ENCODE data around the gene NCBP2. TPM values are rescaled to one million over a fixed set of nuclear protein-coding genes. Genes with fewer than 3 reads are reported as not detected.

NCBP2 gene
- total and polyA plus RNA-seq, 2 donors (not counting 3 experiments of a cell fraction or from before 2014, with no cell fraction given): 31.2 to 76.1 TPM

DNA sequence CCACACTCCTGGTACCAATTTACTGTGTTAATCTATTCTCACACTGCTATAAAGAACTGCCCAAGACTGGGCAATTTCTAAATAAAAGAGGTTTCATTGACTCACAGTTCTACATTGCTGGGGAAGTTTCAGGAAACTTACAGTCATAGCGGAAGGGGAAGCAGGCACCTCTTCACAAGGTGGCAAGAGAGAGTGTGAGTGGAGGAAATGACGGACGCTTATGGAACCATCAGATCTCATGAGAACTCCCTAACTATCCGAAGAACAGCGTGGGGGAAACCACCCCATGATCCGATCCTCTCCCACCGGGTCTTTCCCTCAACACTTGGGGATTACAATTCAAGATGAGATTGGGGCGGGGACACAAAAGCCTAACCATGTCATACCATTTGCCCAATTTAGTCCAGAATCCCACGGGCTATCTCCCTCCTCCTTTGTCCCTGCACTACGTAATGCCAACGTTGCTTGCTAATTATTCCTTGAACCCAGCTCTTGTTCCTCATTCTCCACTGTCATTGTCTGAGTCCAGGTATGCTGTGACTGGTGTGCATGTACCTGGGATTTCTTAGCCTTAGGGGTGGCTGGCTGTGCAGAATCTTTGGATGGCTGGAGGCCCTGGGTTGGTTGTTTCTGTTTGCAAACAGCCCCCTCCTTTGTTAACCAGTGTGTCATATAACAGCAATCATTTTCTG lies 22.9 kb upstream of the NCBP2 start:
- Histone ChIP-seq H3K36me3 (ENCODE audit: control insufficient read depth in 2 of 2, extremely low read depth in 1 of 2, insufficient read depth in 2 of 2, low read length in 2 of 2) (no peaks in the 10 kb centered on the region), H3K79me2 (ENCODE audit: control insufficient read depth, insufficient read depth, low read length) (no peaks in the 10 kb centered on the region), H3K27me3 (ENCODE audit: control insufficient read depth in 2 of 2, insufficient read depth in 2 of 2, low read length in 2 of 2) (no peaks in the 10 kb centered on the region), H3K9ac (replicated peaks; ENCODE audit: extremely low read depth, insufficient read depth, low read length) (no peak overlapping the region), H3K4me3 (replicated peaks in 1 of 3; ENCODE audit: insufficient read depth in 1 of 3, low read depth in 1 of 3, low read length in 3 of 3) (no peak overlapping the region), H3K4me1 (ENCODE audit: control insufficient read depth, extremely low read depth, insufficient read depth, low read length) (peaks cover 3% of the 10 kb centered on the region), H3K4me2 (ENCODE audit: insufficient read depth, low read length) (no peak overlapping the region), H3K27ac (ENCODE audit: insufficient read depth, low read depth, low read length) (no peak overlapping the region), H2AFZ (ENCODE audit: low read depth, low read length) (no peak overlapping the region), H3K9me1 (replicated peaks; ENCODE audit: control insufficient read depth, extremely low read depth, insufficient read depth, low read length) (no peaks in the 10 kb centered on the region), H3K9me3 (replicated peaks; ENCODE audit: control insufficient read depth, insufficient read depth, low read length) (no peaks in the 10 kb centered on the region), H4K20me1 (replicated peaks; ENCODE audit: control insufficient read depth, extremely low read depth, insufficient read depth, low read length) (no peaks in the 10 kb centered on the region)
- DNase-seq (ENCODE audit: low read depth, low spot score) (no peak), FAIRE-seq (no peak)
- POLR2A ChIA-PET: no interaction called here
- CTCF ChIA-PET: no interaction called here
- intact Hi-C loops (cut with micrococcal nuclease) (loop anchor here (5.0 kb wide), 1 partner anchor 443 kb away; no protein-coding TSS in a partner anchor), dilution Hi-C loops (cut with MboI; ENCODE audit: extremely low pct_ligation_motif_present, low sequenced_read_pairs) (no loop called here)
- TF ChIP-seq POLR2AphosphoS5 (IDR thresholded peaks at IDR 0.05; ENCODE audit: insufficient read depth, low read depth, low read length): no peak
- TF ChIP-seq POLR2A (IDR thresholded peaks at IDR 0.05; ENCODE audit: low read depth, low read length): no peak
- no peak for TF ChIP-seq FOS (IDR thresholded peaks at IDR 0.05; ENCODE audit: borderline replicate concordance, insufficient read depth, low read length)
- TF ChIP-seq GATA2 (IDR thresholded peaks at IDR 0.05; ENCODE audit: insufficient read depth, insufficient read length, low read depth, low read length): no peak
- TF ChIP-seq, protein P1, sequence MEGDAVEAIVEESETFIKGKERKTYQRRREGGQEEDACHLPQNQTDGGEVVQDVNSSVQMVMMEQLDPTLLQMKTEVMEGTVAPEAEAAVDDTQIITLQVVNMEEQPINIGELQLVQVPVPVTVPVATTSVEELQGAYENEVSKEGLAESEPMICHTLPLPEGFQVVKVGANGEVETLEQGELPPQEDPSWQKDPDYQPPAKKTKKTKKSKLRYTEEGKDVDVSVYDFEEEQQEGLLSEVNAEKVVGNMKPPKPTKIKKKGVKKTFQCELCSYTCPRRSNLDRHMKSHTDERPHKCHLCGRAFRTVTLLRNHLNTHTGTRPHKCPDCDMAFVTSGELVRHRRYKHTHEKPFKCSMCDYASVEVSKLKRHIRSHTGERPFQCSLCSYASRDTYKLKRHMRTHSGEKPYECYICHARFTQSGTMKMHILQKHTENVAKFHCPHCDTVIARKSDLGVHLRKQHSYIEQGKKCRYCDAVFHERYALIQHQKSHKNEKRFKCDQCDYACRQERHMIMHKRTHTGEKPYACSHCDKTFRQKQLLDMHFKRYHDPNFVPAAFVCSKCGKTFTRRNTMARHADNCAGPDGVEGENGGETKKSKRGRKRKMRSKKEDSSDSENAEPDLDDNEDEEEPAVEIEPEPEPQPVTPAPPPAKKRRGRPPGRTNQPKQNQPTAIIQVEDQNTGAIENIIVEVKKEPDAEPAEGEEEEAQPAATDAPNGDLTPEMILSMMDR (IDR thresholded peaks at IDR 0.05; ENCODE audit: extremely low read depth in 1 of 2, insufficient read depth in 1 of 2, low read depth in 1 of 2, low read length in 2 of 2): no peak
- no peak for TF ChIP-seq MYC (IDR thresholded peaks at IDR 0.05; ENCODE audit: low read depth, low read length)
- no peak for TF ChIP-seq JUN (IDR thresholded peaks at IDR 0.05; ENCODE audit: borderline replicate concordance, insufficient read depth, insufficient read length, low read depth)
- TF ChIP-seq, protein P2, sequence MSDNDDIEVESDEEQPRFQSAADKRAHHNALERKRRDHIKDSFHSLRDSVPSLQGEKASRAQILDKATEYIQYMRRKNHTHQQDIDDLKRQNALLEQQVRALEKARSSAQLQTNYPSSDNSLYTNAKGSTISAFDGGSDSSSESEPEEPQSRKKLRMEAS (IDR thresholded peaks at IDR 0.05; ENCODE audit: insufficient read depth, insufficient read length): no peak
- no peak for TF ChIP-seq EZH2 (IDR thresholded peaks at IDR 0.05; ENCODE audit: borderline replicate concordance, low read depth, low read length, severe bottlenecking)
- BruUV-seq (replicated peaks): no TSS peak

All from endothelial cell of umbilical vein (primary cell).